EH (cell line): ENCODE data around the gene ZMIZ1.

Source experiments
- DNase-seq: peaks from one replicate; pipeline ENCODE4 v3.0.0-alpha.2; 2015; ENCODE audit warnings: low read depth

The ZMIZ1 gene

GRCh38 chr10:79186486-79187120 is 117.8 kb downstream of the ZMIZ1 start:
- no peak for DNase-seq

GRCh38 chr10:79187121-79187940 is 118.6 kb downstream of the ZMIZ1 start:
- no peak for DNase-seq

DNA sequence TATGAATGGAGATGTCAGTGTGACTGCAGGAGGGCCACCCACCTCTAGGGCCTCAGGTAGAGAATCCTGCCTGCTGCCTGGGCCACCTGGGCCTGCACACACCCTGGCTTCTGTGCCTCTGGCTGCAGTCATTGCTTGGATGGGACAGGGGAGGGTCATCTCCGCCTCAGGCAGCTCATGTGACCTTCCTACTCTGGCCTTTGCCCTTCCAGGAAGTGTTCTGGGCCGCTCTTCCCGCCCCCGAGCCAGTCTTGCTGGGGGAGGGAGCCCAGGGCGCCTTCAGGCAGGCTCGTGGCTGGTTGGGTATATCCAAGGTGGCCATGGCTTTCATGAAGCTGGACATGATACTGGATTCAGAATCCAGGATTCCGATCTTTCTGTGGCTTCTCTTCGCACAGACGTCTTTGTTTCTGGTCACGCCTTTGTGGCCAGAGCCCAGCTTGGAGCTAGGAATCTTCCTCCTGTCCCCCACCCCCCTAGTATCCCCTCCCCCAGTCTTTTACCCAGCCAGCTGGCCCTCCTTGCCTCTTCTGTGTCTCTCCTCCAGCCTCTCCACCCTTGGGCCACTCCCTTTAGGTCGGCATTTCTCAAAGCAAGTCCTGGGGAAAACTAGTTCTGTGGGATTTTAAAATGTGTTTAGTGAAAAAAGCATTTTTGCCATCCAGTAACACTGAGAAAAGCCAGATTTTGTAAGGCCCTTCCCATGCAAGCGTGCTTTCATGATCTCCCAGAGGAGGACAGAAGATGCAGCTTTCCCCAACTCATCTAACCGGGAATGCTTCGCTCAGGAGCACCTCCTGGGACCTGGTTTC is 119.6 kb downstream of the ZMIZ1 start:
- DNase-seq = no peak

- no peak for DNase-seq
Measured at GRCh38 chr10:79189181-79189580, 120.4 kb downstream of the ZMIZ1 start.

GRCh38 chr10:79189853-79190435 is 121.2 kb downstream of the ZMIZ1 start:
- peak; percentile 61 for DNase-seq

GRCh38 chr10:79190740-79191261 is 122.0 kb downstream of the ZMIZ1 start:
- no peak for DNase-seq

- DNase-seq = peak; percentile 40
Measured at GRCh38 chr10:79191951-79192676, 123.3 kb downstream of the ZMIZ1 start.

DNA sequence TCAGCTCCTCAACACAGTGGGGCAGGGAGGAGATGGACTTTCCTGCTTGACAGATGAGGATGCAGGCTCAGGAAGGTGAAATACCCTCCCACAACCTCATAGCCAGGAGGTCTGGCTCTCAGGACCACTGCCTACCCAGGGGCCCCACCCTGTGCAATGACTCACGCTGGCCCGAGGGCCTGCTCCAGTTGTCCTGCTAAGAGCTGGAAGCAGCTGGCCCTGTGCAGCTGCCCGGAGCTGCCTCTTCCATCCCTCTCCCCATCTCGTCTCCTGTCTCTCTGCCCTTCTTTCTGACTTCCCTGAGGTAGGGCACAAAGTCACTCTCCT is 123.9 kb downstream of the ZMIZ1 start:
- peak; percentile 82 for DNase-seq

GRCh38 chr10:79193694-79194382 is 125.1 kb downstream of the ZMIZ1 start:
- DNase-seq = no peak

DNA sequence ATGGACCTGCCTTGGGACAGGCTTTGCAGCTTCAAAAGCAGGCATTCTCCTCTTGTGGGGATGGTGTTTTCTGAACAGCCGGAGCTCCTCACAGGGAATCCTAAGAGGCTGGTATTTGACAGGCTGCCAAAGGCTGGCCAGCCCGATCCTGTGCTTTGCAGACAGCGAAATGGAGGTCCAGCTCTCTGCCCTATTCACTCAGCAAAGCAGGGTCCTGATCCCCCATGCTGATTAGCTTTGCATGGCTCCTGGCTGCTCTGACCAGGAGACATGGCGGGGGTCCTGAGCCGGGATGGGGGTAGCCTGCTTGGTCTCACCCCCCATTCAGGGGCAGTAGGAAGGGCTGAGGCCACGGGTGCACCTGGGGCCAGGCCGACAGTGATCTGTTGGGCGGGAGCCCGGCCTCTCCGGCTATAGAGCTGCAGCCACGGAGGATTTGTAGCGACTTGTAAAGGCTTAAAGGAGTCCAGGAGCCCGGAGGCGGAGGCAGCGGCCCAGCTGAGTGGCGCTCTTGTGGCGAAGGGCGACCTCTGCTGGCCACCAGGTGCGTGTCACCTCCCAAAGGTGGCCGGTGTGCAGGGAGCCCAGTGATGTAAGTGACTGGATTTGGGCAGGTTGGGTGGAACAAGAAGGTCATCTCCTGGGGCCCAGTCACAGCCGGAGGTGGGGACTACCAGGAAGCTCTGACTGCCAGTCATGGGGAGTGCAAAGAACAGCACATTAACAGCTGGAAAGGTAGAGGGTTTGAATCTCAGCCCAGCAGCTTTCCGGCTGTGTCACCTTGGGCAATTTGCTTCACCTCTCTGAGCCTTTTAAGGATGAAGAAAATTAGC is 126.5 kb downstream of the ZMIZ1 start:
- peak; percentile 82 for DNase-seq

GRCh38 chr10:79196470-79197461 is 128.0 kb downstream of the ZMIZ1 start:
- DNase-seq = peak; percentile 61

DNA sequence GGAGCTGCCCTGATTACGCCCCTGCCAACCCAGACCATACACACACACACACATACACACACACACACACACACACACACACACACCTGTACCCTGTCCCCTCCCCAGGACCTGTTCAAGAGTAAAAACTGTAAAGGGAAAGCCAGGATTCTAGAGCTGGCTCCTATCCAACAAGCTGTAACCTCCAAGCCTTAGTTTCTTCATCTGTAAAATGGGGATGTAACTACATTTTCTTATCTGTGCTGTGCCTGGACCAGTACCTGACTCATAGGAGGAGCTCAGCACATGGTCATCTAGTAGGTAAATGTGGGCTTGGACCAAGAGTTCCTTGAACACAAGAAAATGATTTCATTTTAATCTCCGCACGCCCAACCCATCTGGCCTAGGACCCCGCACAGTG is 128.8 kb downstream of the ZMIZ1 start:
- no peak for DNase-seq

- no peak for DNase-seq
Measured at GRCh38 chr10:79200346-79200745, 131.6 kb downstream of the ZMIZ1 start.

- DNase-seq = no peak
Measured at GRCh38 chr10:79201706-79202105, 132.9 kb downstream of the ZMIZ1 start.

- peak; percentile 55 for DNase-seq
Measured at GRCh38 chr10:79202188-79203013, 133.6 kb downstream of the ZMIZ1 start.

DNA sequence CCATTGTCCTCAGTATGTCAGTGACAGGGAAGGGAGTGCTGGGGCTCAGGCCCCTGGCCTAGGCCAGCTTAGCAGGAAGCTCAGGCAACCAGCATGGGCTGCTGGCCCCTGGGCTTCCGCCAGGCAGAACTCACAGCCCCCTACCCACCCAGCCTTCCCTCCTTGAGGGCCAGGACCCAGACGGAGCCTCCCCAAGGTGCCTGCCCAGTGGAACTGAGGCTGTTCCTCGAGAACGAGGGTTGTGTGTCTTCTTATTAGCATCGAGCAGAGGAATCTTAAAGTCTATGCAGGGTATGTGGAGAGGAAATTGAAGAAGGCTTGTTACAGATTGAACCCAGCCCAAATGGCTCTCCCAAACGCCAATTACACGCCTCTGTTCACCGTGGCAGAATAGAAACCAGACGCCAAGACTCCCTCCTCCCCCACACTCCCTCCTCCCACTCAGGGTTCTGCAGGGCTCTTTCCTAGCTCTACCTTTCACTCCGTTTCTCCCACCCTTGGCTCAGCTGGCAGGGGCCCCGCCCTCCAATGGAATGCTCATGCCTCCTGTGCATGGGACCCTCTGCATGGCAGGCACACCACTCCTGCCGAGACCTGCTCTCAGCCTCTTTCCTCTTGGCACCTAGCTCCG is 134.4 kb downstream of the ZMIZ1 start:
- no peak for DNase-seq

DNA sequence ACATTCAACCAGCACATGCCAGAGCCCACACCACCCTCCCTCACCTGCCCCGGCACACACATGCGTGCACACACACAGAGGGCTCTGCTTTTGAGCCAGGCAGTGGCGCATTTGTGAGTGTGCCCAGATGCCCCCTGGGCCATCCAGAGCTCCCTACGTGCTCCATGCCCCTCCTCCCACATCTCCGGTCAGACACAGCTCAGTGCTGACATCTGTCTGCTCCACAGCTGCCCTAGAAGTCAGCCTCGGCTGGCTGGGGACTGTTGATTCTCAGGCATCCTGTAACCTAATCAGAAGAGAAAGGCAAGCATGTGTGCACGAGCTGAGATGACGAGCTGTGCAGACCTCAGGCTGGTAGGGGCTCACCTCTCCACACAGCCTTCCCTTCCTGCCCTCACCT is 135.1 kb downstream of the ZMIZ1 start:
- no peak for DNase-seq
